ENCODE data around the gene KLHL26.

Gene KLHL26

GRCh38 chr19:18650468-18651041, 13.7 kb downstream of the KLHL26 start:
- Histone ChIP-seq H2BK12ac (ENCODE audit: low read length) (peak overlapping the region; percentile 53), H3K36me3 (replicated peaks in 1 of 2; ENCODE audit: control insufficient read depth in 2 of 2, insufficient read depth in 2 of 2, low read length in 2 of 2) (no peaks in the 10 kb centered on the region), H2BK120ac (ENCODE audit: low read depth, low read length) (no peak overlapping the region), H4K8ac (ENCODE audit: low read depth, low read length) (no peak overlapping the region), H3K4ac (ENCODE audit: low read length) (peak overlapping the region; percentile 19), H3K14ac (ENCODE audit: low read length) (peak overlapping the region; percentile 97), H3K18ac (ENCODE audit: low read length) (no peak overlapping the region), H2BK5ac (ENCODE audit: low read length) (peak overlapping the region; percentile 18), H3K27ac (replicated peaks; ENCODE audit: low read length) (peak overlapping the region; percentile 9), H2BK15ac (ENCODE audit: low read length) (peak overlapping the region; percentile 16), H3K27me3 (ENCODE audit: control insufficient read depth in 3 of 3, insufficient read depth in 3 of 3, low read depth in 1 of 3, low read length in 3 of 3) (no peaks in the 10 kb centered on the region), H3K9ac (ENCODE audit: low read depth, low read length, poor library complexity) (peak overlapping the region; percentile 72), H3K4me3 (ENCODE audit: low read length in 2 of 2) (no peak overlapping the region), H2AFZ (ENCODE audit: low read length) (no peak overlapping the region), H4K91ac (ENCODE audit: low read depth, low read length, poor library complexity) (no peak overlapping the region), H3K9me3 (replicated peaks in 1 of 2; ENCODE audit: control insufficient read depth in 2 of 2, insufficient read depth in 1 of 2, low read depth in 1 of 2, low read length in 2 of 2) (no peaks in the 10 kb centered on the region), H2AK5ac (ENCODE audit: low read depth, low read length) (peak overlapping the region; percentile 28), H3K23ac (ENCODE audit: low read depth, low read length, poor library complexity) (peak overlapping the region; percentile 35), H3K4me1 (ENCODE audit: control insufficient read depth in 2 of 2, insufficient read depth in 1 of 2, low read depth in 1 of 2, low read length in 2 of 2) (peaks cover 33 to 50% of the 10 kb centered on the region in 2 donors), H3K79me1 (ENCODE audit: low read depth, low read length) (peaks cover 13% of the 10 kb centered on the region), H3K4me2 (ENCODE audit: insufficient read depth, low read length, poor library complexity, severe bottlenecking) (no peak overlapping the region)
- no peak for DNase-seq (ENCODE audit: low spot score)
- no CpG with 5 or more reads among the region's 34 CpGs for WGBS, 2 donors (ENCODE audit: extremely low coverage in 2 of 2, insufficient read length in 2 of 2, insufficient replicate concordance in 1 of 2)

GRCh38 chr19:18651300-18651699, 14.5 kb downstream of the KLHL26 start:
- no peak overlapping the region for H2AFZ ChIP-seq (ENCODE audit: low read length)
- H3K18ac ChIP-seq (ENCODE audit: low read length) = peak overlapping the region; percentile 72
- H2BK120ac ChIP-seq (ENCODE audit: low read depth, low read length) = peak overlapping the region; percentile 19
- H3K4me3 ChIP-seq (ENCODE audit: low read length in 2 of 2) = no peak overlapping the region
- H4K8ac ChIP-seq (ENCODE audit: low read depth, low read length) = peak overlapping the region; percentile 78
- H3K27ac ChIP-seq (replicated peaks; ENCODE audit: low read length) = no peak overlapping the region
- no peak overlapping the region for H2BK12ac ChIP-seq (ENCODE audit: low read length)
- H3K27me3 ChIP-seq (ENCODE audit: control insufficient read depth in 3 of 3, insufficient read depth in 3 of 3, low read depth in 1 of 3, low read length in 3 of 3) = no peaks in the 10 kb centered on the region
- peak overlapping the region; percentile 59 for H2BK15ac ChIP-seq (ENCODE audit: low read length)
- H3K23ac ChIP-seq (ENCODE audit: low read depth, low read length, poor library complexity) = peak overlapping the region; percentile 90
- H2BK5ac ChIP-seq (ENCODE audit: low read length) = peak overlapping the region; percentile 18
- no peak overlapping the region for H4K91ac ChIP-seq (ENCODE audit: low read depth, low read length, poor library complexity)
- H3K79me1 ChIP-seq (ENCODE audit: low read depth, low read length) = peaks cover 17% of the 10 kb centered on the region
- H2AK5ac ChIP-seq (ENCODE audit: low read depth, low read length) = no peak overlapping the region
- H3K14ac ChIP-seq (ENCODE audit: low read length) = no peak overlapping the region
- no peaks in the 10 kb centered on the region for H3K36me3 ChIP-seq (replicated peaks in 1 of 2; ENCODE audit: control insufficient read depth in 2 of 2, insufficient read depth in 2 of 2, low read length in 2 of 2)
- WGBS, 2 donors (ENCODE audit: extremely low coverage in 2 of 2, insufficient read length in 2 of 2, insufficient replicate concordance in 1 of 2) = no CpG with 5 or more reads among the region's 1 CpG
- DNase-seq (ENCODE audit: low spot score) = no peak
- H3K9ac ChIP-seq (ENCODE audit: low read depth, low read length, poor library complexity) = no peak overlapping the region
- H3K9me3 ChIP-seq (replicated peaks in 1 of 2; ENCODE audit: control insufficient read depth in 2 of 2, insufficient read depth in 1 of 2, low read depth in 1 of 2, low read length in 2 of 2) = no peaks in the 10 kb centered on the region
- no peak overlapping the region for H3K4me2 ChIP-seq (ENCODE audit: insufficient read depth, low read length, poor library complexity, severe bottlenecking)
- no peak overlapping the region for H3K4ac ChIP-seq (ENCODE audit: low read length)
- peaks cover 37 to 58% of the 10 kb centered on the region in 2 donors for H3K4me1 ChIP-seq (ENCODE audit: control insufficient read depth in 2 of 2, insufficient read depth in 1 of 2, low read depth in 1 of 2, low read length in 2 of 2)

GRCh38 chr19:18651733-18652132, 14.9 kb downstream of the KLHL26 start:
- no peak for DNase-seq (ENCODE audit: low spot score)
- Histone ChIP-seq H3K4ac (ENCODE audit: low read length) (no peak overlapping the region), H3K4me1 (ENCODE audit: control insufficient read depth in 2 of 2, insufficient read depth in 1 of 2, low read depth in 1 of 2, low read length in 2 of 2) (peaks cover 36 to 58% of the 10 kb centered on the region in 2 donors), H3K18ac (ENCODE audit: low read length) (peak overlapping the region; percentile 72), H3K4me2 (ENCODE audit: insufficient read depth, low read length, poor library complexity, severe bottlenecking) (no peak overlapping the region), H3K14ac (ENCODE audit: low read length) (no peak overlapping the region), H3K79me1 (ENCODE audit: low read depth, low read length) (peaks cover 14% of the 10 kb centered on the region), H3K9ac (ENCODE audit: low read depth, low read length, poor library complexity) (peak overlapping the region; percentile 55), H2AK5ac (ENCODE audit: low read depth, low read length) (peak overlapping the region; percentile 86), H2AFZ (ENCODE audit: low read length) (no peak overlapping the region), H2BK5ac (ENCODE audit: low read length) (peak overlapping the region; percentile 59), H3K27me3 (ENCODE audit: control insufficient read depth in 3 of 3, insufficient read depth in 3 of 3, low read depth in 1 of 3, low read length in 3 of 3) (no peaks in the 10 kb centered on the region), H3K9me3 (replicated peaks in 1 of 2; ENCODE audit: control insufficient read depth in 2 of 2, insufficient read depth in 1 of 2, low read depth in 1 of 2, low read length in 2 of 2) (no peaks in the 10 kb centered on the region), H2BK15ac (ENCODE audit: low read length) (peak overlapping the region; percentile 59), H3K36me3 (replicated peaks in 1 of 2; ENCODE audit: control insufficient read depth in 2 of 2, insufficient read depth in 2 of 2, low read length in 2 of 2) (no peaks in the 10 kb centered on the region), H4K91ac (ENCODE audit: low read depth, low read length, poor library complexity) (no peak overlapping the region), H4K8ac (ENCODE audit: low read depth, low read length) (peak overlapping the region; percentile 78), H3K27ac (replicated peaks; ENCODE audit: low read length) (no peak overlapping the region), H2BK120ac (ENCODE audit: low read depth, low read length) (peak overlapping the region; percentile 19), H2BK12ac (ENCODE audit: low read length) (peak overlapping the region; percentile 49), H3K4me3 (ENCODE audit: low read length in 2 of 2) (no peak overlapping the region), H3K23ac (ENCODE audit: low read depth, low read length, poor library complexity) (peak overlapping the region; percentile 90)
- no CpG with 5 or more reads among the region's 6 CpGs for whole genome bisulfite sequencing, 2 donors (ENCODE audit: extremely low coverage in 2 of 2, insufficient read length in 2 of 2, insufficient replicate concordance in 1 of 2)

GRCh38 chr19:18653853-18654252, 17.0 kb downstream of the KLHL26 start:
- Histone ChIP-seq H3K27me3 (ENCODE audit: control insufficient read depth in 3 of 3, insufficient read depth in 3 of 3, low read depth in 1 of 3, low read length in 3 of 3) (no peaks in the 10 kb centered on the region), H3K23ac (ENCODE audit: low read depth, low read length, poor library complexity) (no peak overlapping the region), H3K9me3 (replicated peaks in 1 of 2; ENCODE audit: control insufficient read depth in 2 of 2, insufficient read depth in 1 of 2, low read depth in 1 of 2, low read length in 2 of 2) (no peaks in the 10 kb centered on the region), H3K27ac (replicated peaks; ENCODE audit: low read length) (no peak overlapping the region), H3K18ac (ENCODE audit: low read length) (no peak overlapping the region), H3K4me1 (ENCODE audit: control insufficient read depth in 2 of 2, insufficient read depth in 1 of 2, low read depth in 1 of 2, low read length in 2 of 2) (peaks cover 49 to 60% of the 10 kb centered on the region in 2 donors), H2AFZ (ENCODE audit: low read length) (no peak overlapping the region), H3K4ac (ENCODE audit: low read length) (no peak overlapping the region), H3K4me2 (ENCODE audit: insufficient read depth, low read length, poor library complexity, severe bottlenecking) (no peak overlapping the region), H4K91ac (ENCODE audit: low read depth, low read length, poor library complexity) (no peak overlapping the region), H2BK120ac (ENCODE audit: low read depth, low read length) (no peak overlapping the region), H3K4me3 (ENCODE audit: low read length in 2 of 2) (no peak overlapping the region), H2AK5ac (ENCODE audit: low read depth, low read length) (peak overlapping the region; percentile 51), H3K14ac (ENCODE audit: low read length) (no peak overlapping the region), H3K79me1 (ENCODE audit: low read depth, low read length) (peaks cover 14% of the 10 kb centered on the region), H3K36me3 (replicated peaks in 1 of 2; ENCODE audit: control insufficient read depth in 2 of 2, insufficient read depth in 2 of 2, low read length in 2 of 2) (no peaks in the 10 kb centered on the region), H4K8ac (ENCODE audit: low read depth, low read length) (no peak overlapping the region), H3K9ac (ENCODE audit: low read depth, low read length, poor library complexity) (no peak overlapping the region), H2BK12ac (ENCODE audit: low read length) (no peak overlapping the region), H2BK15ac (ENCODE audit: low read length) (no peak overlapping the region), H2BK5ac (ENCODE audit: low read length) (no peak overlapping the region)
- DNase-seq (ENCODE audit: low spot score) = no peak
- WGBS, 2 donors (ENCODE audit: extremely low coverage in 2 of 2, insufficient read length in 2 of 2, insufficient replicate concordance in 1 of 2) = no CpG with 5 or more reads among the region's 1 CpG

All from neuronal stem cell (in vitro differentiated cells).